GM23338 (cell line): Measurements from ENCODE around the gene ITGA1. TPM values are rescaled to one million over a fixed set of nuclear protein-coding genes. Genes with fewer than 3 reads are reported as not detected.

Source experiments
- ATAC-seq: fragments of 200-7000 bp; cut with Tn5 transposase; 3 replicates; pipeline ENCODE4 v1.9.1; 2020
- DNase-seq: peaks from one replicate; pipeline ENCODE4 v3.0.0-alpha.2; 2015; ENCODE audit warnings: low spot score
- H2AFZ ChIP-seq: fragments of 200-600 bp; sonication (generic); 2 replicates; pipeline ENCODE4 v1.8.0; 2016; ENCODE audit warnings: antibody characterized with exemption, mild to moderate bottlenecking, moderate library complexity
- H3F3A ChIP-seq: fragments of 200-600 bp; sonication (generic); replicated peaks from 2 replicates; pipeline ENCODE4 v1.8.0; 2017; ENCODE audit warnings: antibody characterized with exemption, mixed run types, low read depth
- H3K27ac ChIP-seq: fragments of 200-600 bp; sonication (generic); 2 replicates; pipeline ENCODE4 v1.6.1; 2016; ENCODE audit warnings: low read depth
- H3K27me3 ChIP-seq: fragments of 200-600 bp; sonication (generic); 2 replicates; pipeline ENCODE4 v1.8.0; 2016; ENCODE audit warnings: mild to moderate bottlenecking, mixed run types, moderate library complexity; ENCODE audit not compliant: insufficient read depth
- H3K36me3 ChIP-seq: fragments of 200-600 bp; sonication (generic); 2 replicates; pipeline ENCODE4 v1.8.0; 2016; ENCODE audit warnings: mild to moderate bottlenecking; ENCODE audit not compliant: insufficient read depth
- H3K4me1 ChIP-seq: fragments of 200-600 bp; sonication (generic); 2 replicates; pipeline ENCODE4 v1.8.0; 2016; ENCODE audit warnings: mild to moderate bottlenecking, moderate library complexity; ENCODE audit not compliant: insufficient read depth
- H3K4me2 ChIP-seq: fragments of 200-600 bp; sonication (generic); 2 replicates; pipeline ENCODE4 v1.7.1; 2017; ENCODE audit warnings: mixed run types
- H3K4me3 ChIP-seq: fragments of 200-600 bp; sonication (generic); 2 replicates; pipeline ENCODE4 v1.6.1; 2016; ENCODE audit warnings: mixed run types
- H3K79me2 ChIP-seq: fragments of 200-600 bp; sonication (generic); replicated peaks from 2 replicates; pipeline ENCODE4 v1.8.0; 2017; ENCODE audit warnings: mild to moderate bottlenecking; ENCODE audit not compliant: insufficient read depth
- H3K9me2 ChIP-seq: fragments of 200-600 bp; sonication (generic); 2 replicates; pipeline ENCODE4 v1.8.0; 2017; ENCODE audit not compliant: insufficient read depth
- H4K20me1 ChIP-seq: fragments of 200-600 bp; sonication (generic); replicated peaks from 2 replicates; pipeline ENCODE4 v1.8.0; 2017; ENCODE audit warnings: mild to moderate bottlenecking; ENCODE audit not compliant: insufficient read depth
- H3K27ac Mint-ChIP-seq: 2 replicates; pipeline ENCODE4 v1.8.0; 2020; ENCODE audit warnings: inconsistent platforms, mild to moderate bottlenecking, moderate library complexity, mixed read lengths
- H3K27me3 Mint-ChIP-seq: 3 replicates; pipeline ENCODE4 v1.8.0; 2022; ENCODE audit warnings: low read depth, mild to moderate bottlenecking, moderate library complexity, mixed read lengths, inconsistent platforms; ENCODE audit not compliant: insufficient read depth, poor library complexity
- H3K36me3 Mint-ChIP-seq: 3 replicates; pipeline ENCODE4 v1.8.0; 2021; ENCODE audit warnings: low read depth, mild to moderate bottlenecking, inconsistent platforms, moderate library complexity, mixed read lengths
- H3K4me1 Mint-ChIP-seq: 3 replicates; pipeline ENCODE4 v1.8.0; 2020; ENCODE audit warnings: mild to moderate bottlenecking, inconsistent platforms, mixed read lengths
- H3K4me3 Mint-ChIP-seq: 3 replicates; pipeline ENCODE4 v1.8.0; 2021; ENCODE audit warnings: moderate library complexity, mild to moderate bottlenecking, inconsistent platforms, mixed read lengths
- H3K9me3 Mint-ChIP-seq: 3 replicates; pipeline ENCODE4 v1.8.0; 2020; ENCODE audit warnings: moderate library complexity, mild to moderate bottlenecking, inconsistent platforms, mixed read lengths
- CREB1 ChIP-seq: fragments of 250-450 bp; sonication (Bioruptor Pico); IDR thresholded peaks from 2 replicates; pipeline ENCODE4 v1.5.0; 2020; ENCODE audit warnings: low read depth, mild to moderate bottlenecking, moderate library complexity
- EZH2 ChIP-seq: fragments of 200-600 bp; sonication (generic); IDR thresholded peaks from one replicate; pipeline ENCODE4 v1.8.0; 2017; ENCODE audit warnings: antibody characterized with exemption, mild to moderate bottlenecking, low read depth; ENCODE audit not compliant: unreplicated experiment
- EZH2phosphoT487 ChIP-seq: fragments of 200-600 bp; sonication (generic); IDR thresholded peaks from one replicate; pipeline ENCODE4 v1.8.1; 2018; ENCODE audit warnings: antibody characterized with exemption; ENCODE audit not compliant: unreplicated experiment
- JUNB ChIP-seq: IDR thresholded peaks from one replicate; pipeline ENCODE4 v1.6.1; 2016; ENCODE audit warnings: antibody characterized with exemption; ENCODE audit not compliant: unreplicated experiment
- NANOG ChIP-seq: IDR thresholded peaks from 2 replicates; pipeline ENCODE4 v1.6.1; 2016; ENCODE audit warnings: antibody characterized with exemption, borderline replicate concordance
- POLR2AphosphoS5 ChIP-seq: IDR thresholded peaks from 2 replicates; pipeline ENCODE4 v1.6.1; 2016; ENCODE audit warnings: antibody characterized with exemption, low read depth
- STAT1 ChIP-seq: IDR thresholded peaks from one replicate; pipeline ENCODE4 v1.6.1; 2016; ENCODE audit warnings: antibody characterized with exemption; ENCODE audit not compliant: unreplicated experiment
- ZNF114 ChIP-seq: fragments of 250-450 bp; sonication (Bioruptor Pico); IDR thresholded peaks from 2 replicates; pipeline ENCODE4 v1.5.0; 2020; ENCODE audit warnings: mild to moderate bottlenecking, moderate library complexity
- ZNF331 ChIP-seq: fragments of 250-450 bp; sonication (Bioruptor Pico); IDR thresholded peaks from 2 replicates; pipeline ENCODE4 v1.5.0; 2020; ENCODE audit warnings: low read depth, mild to moderate bottlenecking, moderate library complexity
- polyA plus RNA-seq: library from polyadenylated mRNA; unstranded; fragments of >200 nt; fragmentation: Nextera tagmentation; extraction: Ambion mirVana; gene quantifications from 2 replicates; pipeline ENCODE4 v1.2.1, GENCODE V29; 2016
- total RNA-seq: library from RNA; depleted of rRNA; stranded (reverse); fragments of >200 nt; shearing (Covaris generic); gene quantifications from 2 replicates; pipeline ENCODE4 v1.2.3, GENCODE V29; 2014
- TF ChIP-seq, protein P1 (sequence below): IDR thresholded peaks from 2 replicates; pipeline ENCODE4 v1.6.1; 2016; ENCODE audit warnings: antibody characterized with exemption
- TF ChIP-seq, protein P2 (sequence below): IDR thresholded peaks from one replicate; pipeline ENCODE4 v1.6.1; 2018; ENCODE audit warnings: antibody characterized with exemption; ENCODE audit not compliant: unreplicated experiment
- TF ChIP-seq, protein P3 (sequence below), 2 experiments: fragments of 200-600 bp in 1 of 2; sonication (generic) in 1 of 2; conservative IDR thresholded peaks; 2 replicates each; pipeline versions ENCODE4 v1.5.1 to v1.6.1; 2016 to 2017; ENCODE audit warnings: antibody characterized with exemption in 2 of 2, low read depth in 2 of 2, mild to moderate bottlenecking in 2 of 2, moderate library complexity in 1 of 2

Gene ITGA1
- total and polyA plus RNA-seq, 2 experiments from 2014 or later, result 1.8 to 4.9 TPM

DNA sequence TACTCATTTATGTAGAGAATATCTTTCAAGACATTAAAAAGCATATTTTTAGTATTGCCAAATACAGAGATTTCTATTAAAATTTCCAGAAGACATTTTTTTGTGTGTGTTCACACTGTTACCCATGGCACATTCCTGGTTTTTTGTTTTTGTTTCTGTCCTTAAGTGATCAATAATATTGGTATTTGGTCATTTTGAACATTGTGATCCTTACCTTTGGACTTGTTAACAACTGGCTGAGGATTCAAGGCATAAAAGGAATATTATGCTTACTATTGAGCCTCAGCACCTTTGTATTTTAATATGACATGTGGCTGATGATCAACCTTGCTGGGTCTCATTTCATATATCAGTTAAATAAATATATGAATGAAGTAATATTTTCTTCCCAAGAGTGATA, 41.9 kb downstream of the ITGA1 start:
- Mint-ChIP-seq H3K36me3 (no peaks in the 10 kb centered on the region), H3K27me3 (peaks cover 2% of the 10 kb centered on the region), H3K4me3 (no peak overlapping the region), H3K4me1 (no peaks in the 10 kb centered on the region), H3K9me3 (peaks cover 12% of the 10 kb centered on the region; the same call in 2 of the 3 replicates), H3K27ac (no peak overlapping the region)
- ATAC-seq (no peak), DNase-seq (no peak)
- no peaks in the 10 kb centered on the region for H3K9me2 ChIP-seq
- no peak overlapping the region for H3K4me2 ChIP-seq
- H3K27me3 ChIP-seq, result no peaks in the 10 kb centered on the region
- H3K36me3 ChIP-seq, result no peaks in the 10 kb centered on the region
- no peaks in the 10 kb centered on the region for H3K79me2 ChIP-seq
- H2AFZ ChIP-seq, result no peak overlapping the region
- H3K4me3 ChIP-seq, result no peak overlapping the region
- no peaks in the 10 kb centered on the region for H3K4me1 ChIP-seq
- TF ChIP-seq ZNF114 (CRISPR knock-in tag), result no peak
- no peak for TF ChIP-seq POLR2AphosphoS5
- TF ChIP-seq CREB1 (CRISPR knock-in tag), result no peak
- TF ChIP-seq EZH2, result no peak
- TF ChIP-seq, protein P1, sequence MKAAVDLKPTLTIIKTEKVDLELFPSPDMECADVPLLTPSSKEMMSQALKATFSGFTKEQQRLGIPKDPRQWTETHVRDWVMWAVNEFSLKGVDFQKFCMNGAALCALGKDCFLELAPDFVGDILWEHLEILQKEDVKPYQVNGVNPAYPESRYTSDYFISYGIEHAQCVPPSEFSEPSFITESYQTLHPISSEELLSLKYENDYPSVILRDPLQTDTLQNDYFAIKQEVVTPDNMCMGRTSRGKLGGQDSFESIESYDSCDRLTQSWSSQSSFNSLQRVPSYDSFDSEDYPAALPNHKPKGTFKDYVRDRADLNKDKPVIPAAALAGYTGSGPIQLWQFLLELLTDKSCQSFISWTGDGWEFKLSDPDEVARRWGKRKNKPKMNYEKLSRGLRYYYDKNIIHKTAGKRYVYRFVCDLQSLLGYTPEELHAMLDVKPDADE, result no peak
- no peak for TF ChIP-seq STAT1
- TF ChIP-seq, protein P2, sequence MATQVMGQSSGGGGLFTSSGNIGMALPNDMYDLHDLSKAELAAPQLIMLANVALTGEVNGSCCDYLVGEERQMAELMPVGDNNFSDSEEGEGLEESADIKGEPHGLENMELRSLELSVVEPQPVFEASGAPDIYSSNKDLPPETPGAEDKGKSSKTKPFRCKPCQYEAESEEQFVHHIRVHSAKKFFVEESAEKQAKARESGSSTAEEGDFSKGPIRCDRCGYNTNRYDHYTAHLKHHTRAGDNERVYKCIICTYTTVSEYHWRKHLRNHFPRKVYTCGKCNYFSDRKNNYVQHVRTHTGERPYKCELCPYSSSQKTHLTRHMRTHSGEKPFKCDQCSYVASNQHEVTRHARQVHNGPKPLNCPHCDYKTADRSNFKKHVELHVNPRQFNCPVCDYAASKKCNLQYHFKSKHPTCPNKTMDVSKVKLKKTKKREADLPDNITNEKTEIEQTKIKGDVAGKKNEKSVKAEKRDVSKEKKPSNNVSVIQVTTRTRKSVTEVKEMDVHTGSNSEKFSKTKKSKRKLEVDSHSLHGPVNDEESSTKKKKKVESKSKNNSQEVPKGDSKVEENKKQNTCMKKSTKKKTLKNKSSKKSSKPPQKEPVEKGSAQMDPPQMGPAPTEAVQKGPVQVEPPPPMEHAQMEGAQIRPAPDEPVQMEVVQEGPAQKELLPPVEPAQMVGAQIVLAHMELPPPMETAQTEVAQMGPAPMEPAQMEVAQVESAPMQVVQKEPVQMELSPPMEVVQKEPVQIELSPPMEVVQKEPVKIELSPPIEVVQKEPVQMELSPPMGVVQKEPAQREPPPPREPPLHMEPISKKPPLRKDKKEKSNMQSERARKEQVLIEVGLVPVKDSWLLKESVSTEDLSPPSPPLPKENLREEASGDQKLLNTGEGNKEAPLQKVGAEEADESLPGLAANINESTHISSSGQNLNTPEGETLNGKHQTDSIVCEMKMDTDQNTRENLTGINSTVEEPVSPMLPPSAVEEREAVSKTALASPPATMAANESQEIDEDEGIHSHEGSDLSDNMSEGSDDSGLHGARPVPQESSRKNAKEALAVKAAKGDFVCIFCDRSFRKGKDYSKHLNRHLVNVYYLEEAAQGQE, result no peak
- H4K20me1 ChIP-seq, result no peaks in the 10 kb centered on the region
- H3F3A ChIP-seq, result no peaks in the 10 kb centered on the region
- H3K27ac ChIP-seq, result no peak overlapping the region

DNA sequence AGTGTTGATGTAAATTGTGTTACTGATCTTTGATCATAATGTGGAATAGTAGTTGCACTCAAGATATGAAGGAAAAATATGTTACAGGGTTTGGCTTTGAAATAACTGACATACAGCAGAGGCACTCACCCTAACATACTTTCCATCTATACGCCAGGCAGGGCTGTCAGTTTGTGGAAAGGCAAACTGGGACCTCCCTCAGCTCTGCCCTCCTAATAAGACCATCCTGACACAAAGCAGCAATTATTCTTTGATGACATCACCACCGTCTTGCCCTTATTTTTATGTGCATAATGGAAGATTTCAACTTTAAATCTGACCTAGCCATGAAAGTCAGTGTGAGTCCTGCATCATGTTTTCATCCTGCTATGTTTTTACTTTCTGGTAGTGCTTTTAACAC, 42.9 kb downstream of the ITGA1 start:
- no peak for DNase-seq
- Mint-ChIP-seq H3K27me3 (peaks cover under 1% of the 10 kb centered on the region), H3K4me3 (no peak overlapping the region), H3K4me1 (no peaks in the 10 kb centered on the region), H3K9me3 (peaks cover 12% of the 10 kb centered on the region; the same call in 2 of the 3 replicates), H3K27ac (no peak overlapping the region; the same call in 1 of the 2 replicates), H3K36me3 (no peaks in the 10 kb centered on the region)
- Histone ChIP-seq H3K4me2 (no peak overlapping the region), H3K4me3 (no peak overlapping the region), H4K20me1 (no peaks in the 10 kb centered on the region), H2AFZ (no peak overlapping the region), H3K27ac (no peak overlapping the region), H3K4me1 (no peaks in the 10 kb centered on the region), H3K79me2 (no peaks in the 10 kb centered on the region), H3K27me3 (no peaks in the 10 kb centered on the region), H3F3A (no peaks in the 10 kb centered on the region), H3K9me2 (no peaks in the 10 kb centered on the region), H3K36me3 (no peaks in the 10 kb centered on the region)
- no peak for ATAC-seq
- TF ChIP-seq, protein P3, sequence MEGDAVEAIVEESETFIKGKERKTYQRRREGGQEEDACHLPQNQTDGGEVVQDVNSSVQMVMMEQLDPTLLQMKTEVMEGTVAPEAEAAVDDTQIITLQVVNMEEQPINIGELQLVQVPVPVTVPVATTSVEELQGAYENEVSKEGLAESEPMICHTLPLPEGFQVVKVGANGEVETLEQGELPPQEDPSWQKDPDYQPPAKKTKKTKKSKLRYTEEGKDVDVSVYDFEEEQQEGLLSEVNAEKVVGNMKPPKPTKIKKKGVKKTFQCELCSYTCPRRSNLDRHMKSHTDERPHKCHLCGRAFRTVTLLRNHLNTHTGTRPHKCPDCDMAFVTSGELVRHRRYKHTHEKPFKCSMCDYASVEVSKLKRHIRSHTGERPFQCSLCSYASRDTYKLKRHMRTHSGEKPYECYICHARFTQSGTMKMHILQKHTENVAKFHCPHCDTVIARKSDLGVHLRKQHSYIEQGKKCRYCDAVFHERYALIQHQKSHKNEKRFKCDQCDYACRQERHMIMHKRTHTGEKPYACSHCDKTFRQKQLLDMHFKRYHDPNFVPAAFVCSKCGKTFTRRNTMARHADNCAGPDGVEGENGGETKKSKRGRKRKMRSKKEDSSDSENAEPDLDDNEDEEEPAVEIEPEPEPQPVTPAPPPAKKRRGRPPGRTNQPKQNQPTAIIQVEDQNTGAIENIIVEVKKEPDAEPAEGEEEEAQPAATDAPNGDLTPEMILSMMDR (conservative IDR thresholded peaks at IDR 0.05; ENCODE audit: low read depth in 2 of 2), result no peak
- no peak for TF ChIP-seq JUNB
- TF ChIP-seq ZNF114 (CRISPR knock-in tag), result no peak
- TF ChIP-seq POLR2AphosphoS5, result no peak
- TF ChIP-seq, protein P2, result no peak
- TF ChIP-seq STAT1, result no peak
- TF ChIP-seq NANOG, result no peak
- no peak for TF ChIP-seq EZH2
- no peak for TF ChIP-seq CREB1 (CRISPR knock-in tag)
- TF ChIP-seq EZH2phosphoT487, result no peak
- no peak for TF ChIP-seq ZNF331
